Esophagus squamous epithelium (tissue), 4 donors: ENCODE measurements around the gene FAM184B.

Source experiments
- CTCF ChIP-seq, 6 experiments: fragments of 450-650 bp in 4 of 6; fragments of 200-600 bp in 2 of 6; sonication (generic) in 2 of 6; IDR thresholded peaks; one replicate each; pipeline ENCODE4 v1.5.1; 2016 to 2019; ENCODE audit warnings: antibody characterized with exemption in 6 of 6, mild to moderate bottlenecking in 4 of 6, moderate library complexity in 4 of 6
- POLR2A ChIP-seq, 4 donors: fragments of 450-650 bp; IDR thresholded peaks; one replicate each; pipeline ENCODE4 v1.6.1; 2017; ENCODE audit warnings: antibody characterized with exemption in 4 of 4, mild to moderate bottlenecking in 4 of 4, moderate library complexity in 3 of 4

- no peak for TF ChIP-seq CTCF (IDR thresholded peaks at IDR 0.05)
- TF ChIP-seq POLR2A (IDR thresholded peaks at IDR 0.05), result no peak
Measured at GRCh38 chr4:17701138-17701839, 80.1 kb downstream of the FAM184B start.
